Endodermal cell (in vitro differentiated cells): ENCODE measurements around the gene PAK1. TPM values are rescaled to one million over a fixed set of nuclear protein-coding genes. Genes with fewer than 3 reads are reported as not detected.

ENCODE experiments used
- DNase-seq: peaks from one replicate; pipeline ENCODE4 v3.0.0-alpha.2; 2017
- H3K27ac ChIP-seq: 2 replicates; pipeline ENCODE4 v1.5.1; 2013; ENCODE audit warnings: mild to moderate bottlenecking, low read depth, low read length, moderate library complexity
- H3K27me3 ChIP-seq: 2 replicates; pipeline ENCODE4 v1.6.1; 2013; ENCODE audit warnings: mild to moderate bottlenecking, low read length, moderate library complexity; ENCODE audit not compliant: insufficient read depth, control insufficient read depth, poor library complexity, severe bottlenecking
- H3K36me3 ChIP-seq: 2 replicates; pipeline ENCODE4 v1.7.0; 2013; ENCODE audit warnings: mild to moderate bottlenecking, low read length, moderate library complexity; ENCODE audit not compliant: control insufficient read depth, insufficient read depth
- H3K4me1 ChIP-seq: one replicate; pipeline ENCODE4 v1.7.0; 2013; ENCODE audit warnings: low read length; ENCODE audit not compliant: control insufficient read depth, insufficient read depth
- H3K4me3 ChIP-seq: 2 replicates; pipeline ENCODE4 v1.5.1; 2013; ENCODE audit warnings: mild to moderate bottlenecking, low read length, moderate library complexity
- H3K9ac ChIP-seq: 2 replicates; pipeline ENCODE4 v1.6.1; 2013; ENCODE audit warnings: mild to moderate bottlenecking, low read length, moderate library complexity; ENCODE audit not compliant: poor library complexity, severe bottlenecking; ENCODE audit errors: extremely low read depth
- H3K9me3 ChIP-seq: 2 replicates; pipeline ENCODE4 v1.6.1; 2013; ENCODE audit warnings: mild to moderate bottlenecking, low read length, moderate library complexity; ENCODE audit not compliant: control insufficient read depth
- H3K27ac Mint-ChIP-seq: 2 replicates; pipeline ENCODE4 v1.8.0; 2020; ENCODE audit warnings: mixed read lengths
- H3K27me3 Mint-ChIP-seq: 2 replicates; pipeline ENCODE4 v1.8.0; 2021; ENCODE audit warnings: mild to moderate bottlenecking, mixed read lengths; ENCODE audit not compliant: insufficient read depth
- H3K36me3 Mint-ChIP-seq: 2 replicates; pipeline ENCODE4 v1.8.0; 2020; ENCODE audit warnings: low read depth, mixed read lengths
- H3K4me1 Mint-ChIP-seq: 2 replicates; pipeline ENCODE4 v1.8.0; 2020; ENCODE audit warnings: mixed read lengths
- H3K4me3 Mint-ChIP-seq: 2 replicates; pipeline ENCODE4 v1.8.0; 2020; ENCODE audit warnings: mild to moderate bottlenecking, moderate library complexity, mixed read lengths
- H3K9me3 Mint-ChIP-seq: 2 replicates; pipeline ENCODE4 v1.8.0; 2020; ENCODE audit warnings: mild to moderate bottlenecking, mixed read lengths
- WGBS, 2 experiments: methylation state at CpG; one replicate each; pipeline versions ENCODE4 v1.1.5 to v1.1.7; 2013; ENCODE audit warnings: missing lambda C conversion rate in 2 of 2, mixed read lengths in 1 of 2; ENCODE audit not compliant: insufficient coverage in 1 of 2, insufficient read length in 1 of 2; 5-methylcytosine and 5-hydroxymethylcytosine counted together
- total RNA-seq, 2 donors: library from RNA; stranded (reverse); fragmentation: NEBNext Ultra II Directional in 1 of 2; extraction: Animal tissue kit (Norgen Biotek cat#: 25700) in 1 of 2; gene quantifications; 2 replicates in 1 of 2; 3 replicates in 1 of 2; pipeline ENCODE4 v1.2.1, GENCODE V29; 2021
- TF ChIP-seq, protein P1 (sequence below): fragments of 200-600 bp; sonication (generic); conservative IDR thresholded peaks from 2 replicates; pipeline ENCODE4 v1.5.0; 2021; ENCODE audit warnings: antibody characterized with exemption, mild to moderate bottlenecking

Gene PAK1
- total RNA-seq, 2 donors from 2014 or later: 91.3 to 94.9 TPM

DNA sequence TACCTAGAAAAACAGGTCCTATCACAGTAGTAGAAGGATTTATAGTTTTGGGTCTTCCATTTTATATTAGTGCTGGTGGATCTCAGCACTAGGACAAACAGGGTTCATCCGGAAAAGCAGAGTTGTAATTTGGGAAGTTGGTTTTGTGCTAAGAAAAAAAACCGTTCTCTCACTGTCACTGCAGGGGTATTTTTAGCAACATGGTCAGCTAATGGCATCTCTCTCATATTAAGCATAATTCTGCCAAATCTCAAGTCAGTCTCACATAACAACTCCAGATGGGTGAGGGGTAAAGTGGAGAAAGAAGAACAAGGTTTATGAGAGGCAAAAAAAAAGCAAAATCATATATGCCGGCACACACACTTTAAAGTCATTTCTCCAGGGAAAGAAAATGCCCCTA, 120.8 kb downstream of the PAK1 start:
- Histone ChIP-seq H3K27ac (no peak overlapping the region), H3K9me3 (no peaks in the 10 kb centered on the region), H3K4me3 (no peak overlapping the region), H3K9ac (no peak overlapping the region), H3K4me1 (no peaks in the 10 kb centered on the region), H3K27me3 (no peaks in the 10 kb centered on the region), H3K36me3 (peaks cover 46% of the 10 kb centered on the region)
- TF ChIP-seq, protein P1, sequence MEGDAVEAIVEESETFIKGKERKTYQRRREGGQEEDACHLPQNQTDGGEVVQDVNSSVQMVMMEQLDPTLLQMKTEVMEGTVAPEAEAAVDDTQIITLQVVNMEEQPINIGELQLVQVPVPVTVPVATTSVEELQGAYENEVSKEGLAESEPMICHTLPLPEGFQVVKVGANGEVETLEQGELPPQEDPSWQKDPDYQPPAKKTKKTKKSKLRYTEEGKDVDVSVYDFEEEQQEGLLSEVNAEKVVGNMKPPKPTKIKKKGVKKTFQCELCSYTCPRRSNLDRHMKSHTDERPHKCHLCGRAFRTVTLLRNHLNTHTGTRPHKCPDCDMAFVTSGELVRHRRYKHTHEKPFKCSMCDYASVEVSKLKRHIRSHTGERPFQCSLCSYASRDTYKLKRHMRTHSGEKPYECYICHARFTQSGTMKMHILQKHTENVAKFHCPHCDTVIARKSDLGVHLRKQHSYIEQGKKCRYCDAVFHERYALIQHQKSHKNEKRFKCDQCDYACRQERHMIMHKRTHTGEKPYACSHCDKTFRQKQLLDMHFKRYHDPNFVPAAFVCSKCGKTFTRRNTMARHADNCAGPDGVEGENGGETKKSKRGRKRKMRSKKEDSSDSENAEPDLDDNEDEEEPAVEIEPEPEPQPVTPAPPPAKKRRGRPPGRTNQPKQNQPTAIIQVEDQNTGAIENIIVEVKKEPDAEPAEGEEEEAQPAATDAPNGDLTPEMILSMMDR: no peak
- H3K4me3 Mint-ChIP-seq: no peak overlapping the region
- no peak for DNase-seq
- peaks cover 14% of the 10 kb centered on the region for H3K36me3 Mint-ChIP-seq
- 92% methylated on average over 2 to 3 of the region's 3 CpGs for WGBS, 2 experiments
- no peaks in the 10 kb centered on the region for H3K4me1 Mint-ChIP-seq
- H3K27me3 Mint-ChIP-seq: no peaks in the 10 kb centered on the region
- H3K9me3 Mint-ChIP-seq: no peaks in the 10 kb centered on the region
- H3K27ac Mint-ChIP-seq: no peak overlapping the region

DNA sequence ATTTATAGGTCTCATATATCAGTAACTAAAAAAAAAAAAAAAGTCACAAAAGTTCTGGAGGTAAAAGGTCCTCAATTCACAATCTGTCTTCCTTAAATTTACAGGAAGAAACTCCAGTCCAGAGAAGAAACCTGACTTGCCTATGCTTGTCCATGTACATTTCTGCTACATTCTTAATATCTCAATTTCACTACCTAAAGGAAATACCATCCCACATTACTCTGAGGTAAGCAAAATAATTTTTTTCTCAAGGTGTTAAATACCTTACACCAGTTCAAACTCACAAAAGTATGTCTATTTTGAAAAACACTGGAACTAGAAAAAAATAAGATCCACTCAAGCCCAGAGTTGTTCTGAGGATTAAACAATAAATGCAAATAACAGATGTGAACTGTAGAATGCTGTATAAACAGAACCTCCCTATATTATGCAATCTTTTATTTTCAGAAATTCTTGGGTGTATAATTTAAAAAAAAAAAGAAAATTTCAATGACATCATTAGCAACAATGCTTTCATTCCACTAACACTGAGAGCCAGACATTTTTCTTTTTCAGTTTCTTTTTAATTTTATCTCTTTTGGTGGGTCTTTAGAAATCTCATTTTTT, 122.5 kb downstream of the PAK1 start:
- no peaks in the 10 kb centered on the region for H3K4me1 Mint-ChIP-seq

DNA sequence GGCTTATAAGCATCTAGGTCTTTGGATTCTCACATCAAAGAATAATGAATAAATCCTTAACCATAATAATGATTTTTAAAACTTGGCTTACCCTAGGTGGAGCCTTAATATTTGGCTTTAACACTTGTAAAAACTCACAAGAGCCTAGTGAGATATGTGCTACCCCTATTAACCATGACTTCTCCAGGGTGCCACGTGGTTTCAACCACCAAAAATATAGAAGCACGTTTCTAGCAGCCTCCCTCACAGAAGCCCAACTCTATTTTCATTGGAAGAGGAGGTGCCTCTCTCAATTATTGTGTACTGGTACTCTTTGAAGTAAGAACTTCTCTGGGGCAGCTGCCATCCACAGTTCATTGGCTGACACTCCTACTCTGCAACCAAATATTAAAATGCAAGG, 125.9 kb downstream of the PAK1 start:
- Mint-ChIP-seq H3K27ac (no peak overlapping the region), H3K9me3 (no peaks in the 10 kb centered on the region), H3K27me3 (no peaks in the 10 kb centered on the region), H3K36me3 (peaks cover 32% of the 10 kb centered on the region), H3K4me3 (no peak overlapping the region), H3K4me1 (no peaks in the 10 kb centered on the region)
- Histone ChIP-seq H3K27ac (no peak overlapping the region), H3K27me3 (no peaks in the 10 kb centered on the region), H3K9me3 (no peaks in the 10 kb centered on the region), H3K4me1 (no peaks in the 10 kb centered on the region), H3K36me3 (peaks cover 42% of the 10 kb centered on the region), H3K9ac (no peak overlapping the region), H3K4me3 (no peak overlapping the region)
- WGBS, 2 experiments: 93% methylated on average over 2 of the region's 2 CpGs; no CpG with 5 or more reads in 1 of the 2 experiments
- TF ChIP-seq, protein P1: no peak
- DNase-seq: no peak

More for the DNA sequence above, 122.5 kb downstream of the PAK1 start:
- TF ChIP-seq, protein P1: no peak
- Mint-ChIP-seq H3K27ac (no peak overlapping the region), H3K27me3 (no peaks in the 10 kb centered on the region), H3K4me3 (no peak overlapping the region), H3K9me3 (no peaks in the 10 kb centered on the region), H3K36me3 (peaks cover 17% of the 10 kb centered on the region)
- Histone ChIP-seq H3K9me3 (no peaks in the 10 kb centered on the region), H3K4me1 (no peaks in the 10 kb centered on the region), H3K36me3 (peaks cover 46% of the 10 kb centered on the region), H3K4me3 (no peak overlapping the region), H3K9ac (no peak overlapping the region), H3K27ac (no peak overlapping the region), H3K27me3 (no peaks in the 10 kb centered on the region)
- DNase-seq: no peak
